Spinal cord (tissue), 10 donors: ENCODE data around the gene COPS4. TPM values are rescaled to one million over a fixed set of nuclear protein-coding genes. Genes with fewer than 3 reads are reported as not detected.
"Not testable (repeated sequence)": the region's sequence is repeated elsewhere in the genome, so short reads cannot be mapped to it uniquely, and the experiment has no call there.

Source experiments
- DNase-seq, 6 donors: peaks; one replicate each; pipeline versions ENCODE4 v3.0.0 to v3.0.0-alpha.2; 2013 to 2015; ENCODE audit warnings: low spot score in 6 of 6, low read depth in 4 of 6
- H3K27ac ChIP-seq: one replicate; pipeline ENCODE4 v1.5.1; 2013; ENCODE audit warnings: low read depth, low read length, control low read depth
- H3K27me3 ChIP-seq: one replicate; pipeline ENCODE4 v1.6.1; 2013; ENCODE audit warnings: low read length; ENCODE audit not compliant: control insufficient read depth, insufficient read depth
- H3K36me3 ChIP-seq: one replicate; pipeline ENCODE4 v1.6.1; 2013; ENCODE audit warnings: low read length; ENCODE audit not compliant: control insufficient read depth, insufficient read depth
- H3K4me1 ChIP-seq: one replicate; pipeline ENCODE4 v1.6.1; 2013; ENCODE audit warnings: low read length; ENCODE audit not compliant: control insufficient read depth, insufficient read depth
- H3K4me3 ChIP-seq: one replicate; pipeline ENCODE4 v1.5.1; 2013; ENCODE audit warnings: low read depth, low read length, control low read depth
- H3K9me3 ChIP-seq: one replicate; pipeline ENCODE4 v1.6.1; 2013; ENCODE audit warnings: low read length; ENCODE audit not compliant: control insufficient read depth, insufficient read depth
- WGBS: methylation state at CpG from one replicate; pipeline ENCODE4 v1.1.5; 2013; ENCODE audit warnings: missing lambda C conversion rate; ENCODE audit not compliant: insufficient coverage; 5-methylcytosine and 5-hydroxymethylcytosine counted together
- long read RNA-seq, 4 donors: transcript quantifications; one replicate each; lab custom pipeline, GENCODE V29; 2026
- polyA plus RNA-seq, 2 donors: library from polyadenylated mRNA; unstranded; fragments of 120-200 nt; gene quantifications; one replicate each; pipeline ENCODE4 v1.2.1, GENCODE V29; 2013; ENCODE audit not compliant: insufficient read length in 2 of 2
- total RNA-seq, 2 donors: library from RNA; depleted of rRNA in 1 of 2; stranded (reverse); fragments of 120-200 nt in 1 of 2; fragments of >200 nt in 1 of 2; gene quantifications; one replicate each; pipeline versions ENCODE4 v1.2.3 to v1.2.4, GENCODE V29; 2013 to 2014
- donor health status: healthy.

COPS4 gene
- total RNA-seq: 100 to 1,000 TPM in 1 of 2 donors, 10 to 100 TPM in 1; 79.3 to 167 TPM
- polyA plus RNA-seq: 10 to 100 TPM; 71.6 to 73.9 TPM
- long read RNA-seq, donor 1, transcript COPS4-201 (10 exons, 1,744 nt): major isoform, 41 of 57 reads
- long read RNA-seq, donor 1, partial matches to known transcripts: 13 of 57 reads
- long read RNA-seq, donor 1, other reads (novel, unspliced or antisense): 0 of 57 reads
- long read RNA-seq, donor 2, transcript COPS4-201 (10 exons, 1,744 nt): major isoform, 15 of 15 reads
- long read RNA-seq, donor 2, partial matches to known transcripts: 0 of 15 reads
- long read RNA-seq, donor 2, other reads (novel, unspliced or antisense): 0 of 15 reads
- long read RNA-seq, donor 3, transcript COPS4-201 (10 exons, 1,744 nt): major isoform, 14 of 17 reads
- long read RNA-seq, donor 3, partial matches to known transcripts: 0 of 17 reads
- long read RNA-seq, donor 3, other reads (novel, unspliced or antisense): 0 of 17 reads
- long read RNA-seq, donor 4, transcript COPS4-201 (10 exons, 1,744 nt): major isoform, 36 of 42 reads
- long read RNA-seq, donor 4, transcript COPS4-209 (11 exons, 1,695 nt): minor isoform, 5 of 42 reads
- long read RNA-seq, donor 4, partial matches to known transcripts: 0 of 42 reads
- long read RNA-seq, donor 4, other reads (novel, unspliced or antisense): 0 of 42 reads

- peak; percentile 99 to 100 (median 100) for DNase-seq
- Histone ChIP-seq H3K4me3 (peak within 1 kb of the TSS; percentile 98), H3K27me3 (no peaks in the 10 kb centered on the region), H3K9me3 (no peaks in the 10 kb centered on the region), H3K4me1 (peaks cover 9% of the 10 kb centered on the region), H3K27ac (peak within 1 kb of the TSS; percentile 97), H3K36me3 (no peaks in the 10 kb centered on the region)
- WGBS: 0% methylated on average over 35 of the region's 39 CpGs
Measured at GRCh38 chr4:83034630-83035494, at the start of gene COPS4. COPS4 (plus strand) TSS chr4:83035183; CDS start chr4:83035225, 42 bp downstream.

DNA sequence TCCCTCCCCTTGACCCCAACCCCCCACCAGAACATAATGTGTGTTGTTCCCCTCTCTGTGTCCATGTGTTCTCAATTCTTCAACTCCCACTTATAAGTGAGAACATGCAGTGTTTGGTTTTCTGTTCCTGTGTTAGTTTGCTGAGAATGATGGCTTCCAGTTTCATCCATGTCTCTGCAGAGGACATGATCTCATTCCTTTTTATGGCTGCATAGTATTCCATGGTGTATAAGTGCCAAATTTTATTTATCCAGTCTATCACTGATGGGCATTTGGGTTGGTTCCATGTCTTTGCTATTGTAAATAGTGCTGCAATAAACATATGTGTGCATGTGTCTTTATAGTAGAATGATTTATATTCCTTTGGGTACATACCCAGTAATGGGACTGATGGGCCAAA lies 47.5 kb upstream of the COPS4 start:
- not testable (repeated sequence) for H3K27me3 ChIP-seq, H3K27ac ChIP-seq, H3K9me3 ChIP-seq, DNase-seq, H3K36me3 ChIP-seq, H3K4me3 ChIP-seq, H3K4me1 ChIP-seq

DNA sequence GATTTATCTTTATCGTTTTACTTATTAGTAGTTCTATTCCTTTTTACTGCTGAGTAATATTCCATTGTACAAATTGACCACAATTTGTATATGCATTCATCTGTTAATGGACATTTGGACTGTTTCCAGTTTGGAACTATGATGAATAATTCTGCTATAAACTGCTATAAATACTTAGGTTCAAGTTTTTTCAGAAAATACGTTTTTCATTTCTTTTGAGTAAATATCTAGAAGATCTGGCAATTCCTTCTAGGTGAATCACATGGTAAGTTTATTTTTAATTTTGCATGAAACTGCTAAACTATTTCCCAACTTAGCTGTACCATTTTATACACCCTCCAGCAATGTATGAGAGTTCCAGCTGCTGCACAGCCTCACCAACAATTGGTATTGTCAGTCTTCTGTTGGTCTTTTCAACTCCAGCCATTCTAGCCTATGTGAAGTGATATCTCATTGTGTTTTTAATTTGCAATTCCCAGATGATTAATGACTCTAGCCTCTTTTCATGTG lies 46.6 kb upstream of the COPS4 start:
- no peaks in the 10 kb centered on the region for H3K27me3 ChIP-seq
- no peaks in the 10 kb centered on the region for H3K4me1 ChIP-seq
- H3K36me3 ChIP-seq: no peaks in the 10 kb centered on the region
- H3K9me3 ChIP-seq: no peaks in the 10 kb centered on the region
- WGBS: no CpG with 5 or more reads among the region's 2 CpGs
- no peak overlapping the region for H3K27ac ChIP-seq
- DNase-seq: no peak
- H3K4me3 ChIP-seq: no peak overlapping the region

DNA sequence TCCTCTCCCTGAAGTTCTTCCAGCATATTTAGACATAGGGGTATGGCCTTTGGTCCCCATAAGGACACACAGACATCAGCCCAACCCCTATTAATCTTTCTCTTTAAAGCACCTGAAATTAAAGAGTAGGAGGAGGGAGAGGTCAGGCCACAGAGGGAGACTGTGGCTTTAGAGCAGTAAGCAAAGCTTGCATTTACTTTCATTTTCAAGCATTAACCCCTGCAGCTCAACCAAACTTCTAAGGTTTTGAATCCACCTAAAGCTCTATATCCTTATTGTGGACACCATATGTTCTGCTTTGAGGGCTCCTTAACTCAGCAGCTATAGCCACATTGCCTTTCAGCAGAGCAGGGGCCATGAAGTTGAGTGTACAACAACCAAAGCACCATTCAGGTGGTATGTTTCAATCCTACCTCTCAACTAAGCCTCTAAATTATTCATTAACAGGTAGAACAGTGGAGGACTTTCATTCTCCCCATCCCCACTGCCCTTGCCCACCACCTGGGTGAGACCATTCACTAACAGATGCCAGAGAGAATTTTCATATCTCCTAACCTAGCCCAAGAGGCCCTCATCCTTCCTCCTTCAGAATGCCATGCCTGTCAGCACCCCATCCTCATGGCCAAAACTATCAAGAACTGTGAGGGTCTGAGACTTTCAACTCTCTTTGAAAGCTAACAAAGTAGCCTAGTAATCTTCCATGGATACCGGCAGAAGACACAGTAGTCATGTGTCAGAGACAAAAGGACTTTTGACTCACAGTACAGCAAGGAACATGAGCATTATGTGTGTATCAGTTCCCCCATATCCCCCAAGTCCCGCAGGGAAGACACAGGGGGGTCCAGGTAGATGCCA lies 45.2 kb upstream of the COPS4 start:
- DNase-seq: no peak
- WGBS: 40% methylated on average over 1 of the region's 2 CpGs

GRCh38 chr4:82994834-82995233 lies 40.1 kb upstream of the COPS4 start:
- 100% methylated on average over 2 of the region's 4 CpGs for WGBS
- no peaks in the 10 kb centered on the region for H3K27me3 ChIP-seq
- H3K36me3 ChIP-seq: no peaks in the 10 kb centered on the region
- no peaks in the 10 kb centered on the region for H3K9me3 ChIP-seq
- H3K27ac ChIP-seq: no peak overlapping the region
- no peak overlapping the region for H3K4me3 ChIP-seq
- no peak for DNase-seq
- H3K4me1 ChIP-seq: no peaks in the 10 kb centered on the region

More for the DNA sequence above, 45.2 kb upstream of the COPS4 start:
- Histone ChIP-seq H3K27ac (no peak overlapping the region), H3K4me3 (no peak overlapping the region), H3K4me1 (no peaks in the 10 kb centered on the region), H3K27me3 (no peaks in the 10 kb centered on the region), H3K9me3 (no peaks in the 10 kb centered on the region), H3K36me3 (no peaks in the 10 kb centered on the region)

DNA sequence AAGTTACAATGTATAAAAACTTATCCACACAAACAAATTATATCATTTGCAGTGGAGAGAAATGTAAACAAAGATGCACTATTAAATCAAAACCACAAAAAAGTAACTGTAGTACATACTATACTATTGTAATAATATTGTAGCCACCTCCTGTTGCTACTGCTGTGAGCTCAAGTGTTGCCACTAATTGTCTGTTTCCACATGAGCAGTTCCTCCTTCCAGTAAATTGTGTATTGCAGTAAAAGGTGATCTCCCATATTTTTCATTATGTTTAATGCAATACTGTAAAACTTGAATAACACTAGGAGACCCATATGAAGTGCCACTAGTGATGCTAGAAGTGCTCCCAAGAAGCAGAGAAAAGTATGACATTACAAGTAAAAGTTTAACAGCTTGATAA lies 36.1 kb upstream of the COPS4 start:
- Histone ChIP-seq H3K27ac (no peak overlapping the region), H3K36me3 (no peaks in the 10 kb centered on the region), H3K27me3 (no peaks in the 10 kb centered on the region), H3K9me3 (no peaks in the 10 kb centered on the region), H3K4me3 (no peak overlapping the region), H3K4me1 (no peaks in the 10 kb centered on the region)
- peak in 1 of 6 donors; percentile 50 for DNase-seq

DNA sequence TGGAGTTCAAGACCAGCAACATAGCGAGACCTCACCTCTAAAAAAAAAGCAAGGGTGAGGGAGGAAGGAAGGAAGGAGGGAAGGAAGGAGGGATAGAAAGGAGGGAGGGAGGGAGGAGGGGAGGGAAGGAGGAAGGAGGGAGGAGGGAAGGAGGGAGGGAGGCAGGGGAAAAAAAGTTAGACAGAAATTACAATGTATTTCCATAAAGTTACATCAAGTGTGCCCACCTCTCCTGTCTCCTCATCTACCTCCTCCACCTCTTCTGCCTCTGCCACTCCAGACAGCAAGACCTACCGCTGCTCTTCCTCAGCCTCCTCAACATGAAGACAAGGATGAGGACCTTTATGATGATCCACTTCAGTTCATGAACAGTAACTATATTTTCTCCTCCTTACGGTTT lies 32.7 kb upstream of the COPS4 start:
- Histone ChIP-seq H3K36me3 (no peaks in the 10 kb centered on the region), H3K27ac (no peak overlapping the region), H3K27me3 (no peaks in the 10 kb centered on the region), H3K9me3 (no peaks in the 10 kb centered on the region), H3K4me3 (no peak overlapping the region), H3K4me1 (no peaks in the 10 kb centered on the region)
- DNase-seq: no peak
- 100% methylated on average over 1 of the region's 3 CpGs for WGBS

DNA sequence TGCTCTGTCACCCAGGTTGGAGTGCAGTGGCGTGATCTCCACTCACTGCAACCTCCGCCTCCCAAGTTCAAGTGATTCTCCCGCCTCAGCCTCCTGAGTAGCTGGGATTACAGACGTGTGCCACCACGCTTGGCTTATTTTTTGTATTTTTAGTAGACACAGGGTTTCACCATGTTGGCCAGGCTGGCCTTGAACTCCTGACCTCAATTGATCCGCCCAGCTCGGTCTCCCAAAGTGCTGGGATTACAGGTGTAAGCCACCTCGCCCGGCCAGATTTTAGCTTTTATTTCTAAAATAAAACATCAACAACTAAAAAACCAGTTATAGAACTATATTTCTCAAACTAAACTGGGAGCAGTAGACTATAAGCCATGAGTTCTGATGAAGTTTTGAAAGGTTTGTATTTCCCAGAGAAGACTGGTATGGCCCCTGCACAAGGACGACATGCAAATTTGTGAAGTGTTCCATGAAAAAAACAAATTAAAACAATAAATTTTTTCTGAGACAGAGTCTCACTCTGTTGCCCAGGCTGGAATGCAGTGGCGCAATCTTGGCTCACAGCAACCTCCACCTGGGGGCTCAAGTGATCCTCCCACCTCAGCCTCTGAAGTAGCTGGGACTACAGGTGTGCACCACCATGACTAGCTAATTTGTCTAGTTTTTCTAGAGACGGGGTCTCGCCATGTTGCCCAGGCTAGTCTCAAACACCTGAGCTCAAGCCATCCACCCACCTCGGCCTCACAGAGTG lies 31.8 kb upstream of the COPS4 start:
- not testable (repeated sequence) for H3K27me3 ChIP-seq, H3K36me3 ChIP-seq, DNase-seq, H3K27ac ChIP-seq, H3K4me1 ChIP-seq, H3K4me3 ChIP-seq, H3K9me3 ChIP-seq
- 96% methylated on average over 8 of the region's 14 CpGs for WGBS
